GM13976 (cell line): Measurements from ENCODE around the gene LIPK.
A peak's percentile ranks its signal among the peaks of the same experiment; 100 is the strongest.

Experiments
- DNase-seq: peaks from one replicate; pipeline ENCODE4 v3.0.0; 2012; ENCODE audit warnings: low spot score
- in situ Hi-C: fragments of 300-500 bp; cut with MboI; formaldehyde crosslinking; loops from one replicate; pipeline ENCODE4 v1.12.0; 2022; ENCODE audit warnings: low sequenced_read_pairs, mixed read lengths, inconsistent platforms; ENCODE audit not compliant: unreplicated experiment
- TF ChIP-seq, protein P1 (sequence below): IDR thresholded peaks from 2 replicates; pipeline ENCODE4 v1.5.1; 2012; ENCODE audit warnings: borderline replicate concordance, mild to moderate bottlenecking; ENCODE audit not compliant: insufficient read depth; ENCODE audit errors: extremely low read depth, missing control alignments, control extremely low read depth

Gene LIPK

DNA sequence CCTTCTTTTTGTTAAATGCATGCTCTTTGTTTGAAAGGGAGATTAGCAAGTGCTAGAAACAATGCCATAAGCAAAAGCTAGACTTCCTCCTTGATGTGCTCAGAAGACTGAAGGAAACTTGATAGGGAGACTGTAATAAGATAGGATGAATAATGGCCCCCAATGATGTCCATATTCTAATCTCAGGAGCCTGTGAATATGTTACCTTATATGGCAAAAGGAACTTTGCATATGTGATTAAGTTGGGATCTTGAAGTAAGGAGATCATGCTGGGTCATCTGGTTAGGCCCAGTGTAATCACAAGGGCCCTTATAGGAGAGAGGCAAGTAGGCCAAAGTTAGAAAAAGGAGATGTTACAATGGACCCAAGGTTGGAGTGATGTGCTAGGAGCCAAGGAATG is 82.9 kb downstream of the LIPK start:
- TF ChIP-seq, protein P1, sequence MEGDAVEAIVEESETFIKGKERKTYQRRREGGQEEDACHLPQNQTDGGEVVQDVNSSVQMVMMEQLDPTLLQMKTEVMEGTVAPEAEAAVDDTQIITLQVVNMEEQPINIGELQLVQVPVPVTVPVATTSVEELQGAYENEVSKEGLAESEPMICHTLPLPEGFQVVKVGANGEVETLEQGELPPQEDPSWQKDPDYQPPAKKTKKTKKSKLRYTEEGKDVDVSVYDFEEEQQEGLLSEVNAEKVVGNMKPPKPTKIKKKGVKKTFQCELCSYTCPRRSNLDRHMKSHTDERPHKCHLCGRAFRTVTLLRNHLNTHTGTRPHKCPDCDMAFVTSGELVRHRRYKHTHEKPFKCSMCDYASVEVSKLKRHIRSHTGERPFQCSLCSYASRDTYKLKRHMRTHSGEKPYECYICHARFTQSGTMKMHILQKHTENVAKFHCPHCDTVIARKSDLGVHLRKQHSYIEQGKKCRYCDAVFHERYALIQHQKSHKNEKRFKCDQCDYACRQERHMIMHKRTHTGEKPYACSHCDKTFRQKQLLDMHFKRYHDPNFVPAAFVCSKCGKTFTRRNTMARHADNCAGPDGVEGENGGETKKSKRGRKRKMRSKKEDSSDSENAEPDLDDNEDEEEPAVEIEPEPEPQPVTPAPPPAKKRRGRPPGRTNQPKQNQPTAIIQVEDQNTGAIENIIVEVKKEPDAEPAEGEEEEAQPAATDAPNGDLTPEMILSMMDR = no peak
- DNase-seq = no peak
- in situ Hi-C loops = no loop called here

DNA sequence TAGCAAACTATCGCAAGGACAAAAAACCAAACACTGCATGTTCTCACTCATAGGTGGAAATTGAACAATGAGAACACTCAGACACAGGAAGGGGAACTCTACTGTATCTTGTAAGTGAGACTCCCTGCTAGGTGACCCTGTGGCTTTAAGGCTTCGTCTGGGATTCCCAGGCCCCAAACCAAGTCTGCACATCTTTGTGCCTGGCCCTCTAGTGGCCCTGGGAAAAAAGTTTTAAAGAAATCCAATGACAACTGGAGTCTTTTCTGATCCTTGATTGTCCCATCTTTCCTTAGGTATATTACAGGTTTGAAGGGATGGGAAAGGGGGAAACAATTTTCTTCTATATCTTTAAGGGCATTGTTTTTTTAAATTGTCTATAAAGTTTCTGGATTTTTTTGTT is 85.9 kb downstream of the LIPK start:
- in situ Hi-C loops = no loop called here
- TF ChIP-seq, protein P1 = peak; percentile 22
- no peak for DNase-seq

DNA sequence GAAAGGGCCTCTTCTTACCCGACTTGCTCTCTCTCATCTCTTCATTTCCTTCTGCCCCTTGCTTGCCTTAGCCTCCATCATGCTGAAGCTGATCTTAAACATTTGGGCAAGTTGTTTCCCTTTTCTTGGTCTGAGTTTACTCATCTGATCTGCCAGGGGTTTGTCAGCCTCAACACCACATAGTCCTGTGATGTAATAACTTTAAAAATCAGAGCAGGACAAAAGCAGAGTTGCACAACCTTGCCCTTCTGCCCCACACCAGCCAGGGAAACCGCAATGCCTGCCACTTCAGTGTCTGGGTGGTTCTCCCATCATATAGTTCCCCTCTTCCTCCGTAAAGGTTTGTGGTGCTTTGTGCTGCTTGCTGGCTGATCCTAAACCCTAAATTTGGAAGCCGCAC is 86.6 kb downstream of the LIPK start:
- in situ Hi-C loops = no loop called here
- no peak for DNase-seq
- TF ChIP-seq, protein P1 = no peak

DNA sequence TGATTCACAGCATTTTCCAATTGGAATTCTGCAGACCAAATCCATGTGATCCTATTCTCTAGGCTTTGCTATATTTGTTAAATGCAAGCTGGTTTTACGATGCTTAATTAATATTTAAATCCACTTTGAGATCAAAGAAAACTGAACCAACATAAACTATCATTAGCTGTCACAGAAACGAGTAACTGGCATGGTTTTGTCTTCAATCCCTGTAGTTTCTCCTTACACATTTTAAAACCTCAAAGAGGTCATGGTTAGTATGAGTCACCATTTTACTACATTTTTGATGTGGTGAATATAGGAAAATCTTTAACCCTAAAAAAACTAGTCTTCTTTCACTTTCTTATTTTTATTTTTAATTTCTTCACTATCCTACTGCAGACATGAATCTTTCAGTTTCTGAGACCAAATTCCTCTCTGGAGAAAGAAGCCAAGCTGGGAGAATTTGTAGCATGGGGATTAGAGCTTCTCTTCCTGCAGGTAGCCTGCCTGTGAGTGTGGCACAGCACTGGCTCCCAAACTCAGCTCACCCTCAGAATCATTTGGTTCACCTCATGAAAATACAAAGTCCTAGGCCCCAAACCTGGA is 87.8 kb downstream of the LIPK start:
- peak; percentile 17 for DNase-seq
- in situ Hi-C loops = no loop called here
- TF ChIP-seq, protein P1 = no peak

DNA sequence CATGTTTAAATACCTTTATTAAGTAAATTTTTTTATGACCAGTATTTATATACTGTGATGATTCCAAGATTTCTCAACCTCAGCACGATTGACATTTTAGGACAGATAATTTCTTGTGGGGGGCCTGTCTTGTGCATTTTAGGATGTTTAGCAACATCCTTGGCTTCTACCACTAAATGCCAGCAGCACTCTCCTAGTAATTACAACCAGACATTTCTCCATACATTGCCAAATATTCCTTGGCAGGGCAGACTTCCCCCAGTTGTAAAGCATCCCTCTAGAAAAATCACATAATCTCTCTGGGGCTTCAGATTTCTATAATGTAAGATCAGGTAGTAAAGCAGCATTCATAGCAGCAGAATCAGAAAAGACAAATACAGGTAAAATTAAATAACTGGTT is 88.7 kb downstream of the LIPK start:
- in situ Hi-C loops = no loop called here
- TF ChIP-seq, protein P1 = no peak

DNA sequence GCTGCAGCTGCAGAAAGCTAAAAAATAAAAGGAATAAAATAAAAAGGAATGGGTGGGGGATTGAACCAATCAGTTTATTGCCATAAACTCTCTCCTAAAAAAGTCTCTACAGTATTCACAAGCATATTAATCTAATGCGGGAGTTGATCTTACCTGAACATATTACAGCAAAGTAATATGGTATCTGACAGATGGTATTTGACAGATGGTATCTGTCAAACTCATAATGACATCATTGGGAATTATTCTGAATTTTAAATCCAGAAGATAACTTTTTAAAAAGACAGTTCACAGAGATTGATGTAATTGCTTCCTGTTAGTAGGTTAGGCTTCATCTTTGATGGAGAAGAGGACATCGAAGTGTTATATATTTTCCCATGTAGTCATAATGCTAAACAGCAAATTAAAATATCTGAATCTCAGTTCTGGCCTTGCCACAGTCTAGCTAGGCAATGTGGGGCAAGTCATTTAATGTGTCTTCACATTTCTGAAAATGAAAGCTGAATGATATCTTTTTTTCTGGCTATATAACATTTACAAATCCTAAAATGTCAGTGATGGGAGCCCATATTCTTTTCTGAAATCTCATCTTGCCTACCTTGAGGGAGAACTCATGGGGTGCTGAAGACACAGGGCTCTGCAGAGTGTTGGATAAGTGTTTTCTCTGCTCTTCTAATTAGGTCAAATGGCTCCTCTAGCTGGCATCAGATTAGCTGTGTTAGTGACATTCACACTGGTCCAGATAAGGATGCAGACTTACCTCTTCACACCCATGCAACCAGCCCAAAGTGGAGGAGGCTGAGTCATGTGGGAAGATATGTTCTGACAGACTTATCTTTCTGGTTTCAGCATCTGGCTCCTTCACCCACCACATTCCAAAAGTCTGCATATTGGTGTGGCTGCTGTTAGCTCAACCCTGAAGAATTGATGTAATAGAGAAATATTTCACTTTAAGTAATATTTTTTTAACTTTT is 94.4 kb downstream of the LIPK start:
- in situ Hi-C loops = no loop called here
- no peak for DNase-seq
- TF ChIP-seq, protein P1 = no peak

More for the DNA sequence above, 88.7 kb downstream of the LIPK start:
- no peak for DNase-seq
